Right lung (tissue), 5 donors: ENCODE measurements around the gene DEAF1. TPM values are rescaled to one million over a fixed set of nuclear protein-coding genes. Genes with fewer than 3 reads are reported as not detected.
"Not testable (repeated sequence)": the region's sequence is repeated elsewhere in the genome, so short reads cannot be mapped to it uniquely, and the experiment has no call there.

ENCODE experiments used
- DNase-seq, 2 donors: peaks; one replicate each; pipeline ENCODE4 v3.0.0-alpha.2; 2013
- polyA plus RNA-seq, 5 donors: library from polyadenylated mRNA; unstranded; fragments of 120-200 nt; gene quantifications; one replicate each; pipeline versions ENCODE4 v1.2.1 to v1.2.3, GENCODE V29; 2013; ENCODE audit warnings: inconsistent platforms in 1 of 5, low replicate concordance in 1 of 5; ENCODE audit not compliant: insufficient read length in 5 of 5, insufficient read depth in 1 of 5

The DEAF1 gene
- polyA plus RNA-seq, 5 donors, result 32.7 to 49.5 (median 37.7) TPM

GRCh38 chr11:702462-703461 is 7.7 kb upstream of the DEAF1 start:
- DNase-seq, result no peak

GRCh38 chr11:701741-702461 is 6.9 kb upstream of the DEAF1 start:
- DNase-seq, result no peak

GRCh38 chr11:699753-700152 is 4.7 kb upstream of the DEAF1 start:
- no peak for DNase-seq

GRCh38 chr11:699116-699508 is 4.1 kb upstream of the DEAF1 start:
- no peak for DNase-seq

GRCh38 chr11:698493-699115 is 3.6 kb upstream of the DEAF1 start:
- no peak for DNase-seq

GRCh38 chr11:697811-698311 is 2.8 kb upstream of the DEAF1 start:
- DNase-seq, result no peak

- no peak for DNase-seq
Measured at GRCh38 chr11:696955-697491, 2.0 kb upstream of the DEAF1 start.

GRCh38 chr11:695538-696248 is 671 bp upstream of the DEAF1 start, which contains the start of gene TMEM80:
Gene TMEM80 (plus strand): TSS chr11:695816. CDS start chr11:695828, 12 bp downstream.
- peak; percentile 98 for DNase-seq

- DNase-seq, result no peak
Measured at GRCh38 chr11:695288-695537, 191 bp upstream of the DEAF1 start.

- DNase-seq, result no peak
Measured at GRCh38 chr11:693887-694562, 997 bp downstream of the DEAF1 start.

- peak in 1 of 2 donors; percentile 24 for DNase-seq
Measured at GRCh38 chr11:693415-693831, 1.6 kb downstream of the DEAF1 start.

GRCh38 chr11:692824-693414 is 2.1 kb downstream of the DEAF1 start:
- no peak for DNase-seq

- no peak for DNase-seq
Measured at GRCh38 chr11:691710-692590, 3.1 kb downstream of the DEAF1 start.

GRCh38 chr11:690738-691633 is 4.0 kb downstream of the DEAF1 start:
- no peak for DNase-seq

- not testable (repeated sequence) for DNase-seq
Measured at GRCh38 chr11:690244-690643, 4.8 kb downstream of the DEAF1 start.

GRCh38 chr11:689625-690024 is 5.4 kb downstream of the DEAF1 start:
- DNase-seq, result no peak

GRCh38 chr11:688681-689080 is 6.3 kb downstream of the DEAF1 start:
- DNase-seq, result no peak

GRCh38 chr11:687751-688150 is 7.3 kb downstream of the DEAF1 start:
- DNase-seq, result no peak
